Measurements from ENCODE around the gene TDRD10. TPM values are rescaled to one million over a fixed set of nuclear protein-coding genes. Genes with fewer than 3 reads are reported as not detected.

The TDRD10 gene
- total RNA-seq, 1 donor = not detected

GRCh38 chr1:154488922-154489321 lies 13.1 kb upstream of the TDRD10 start:
- DNase-seq (ENCODE audit: low read depth) = no peak
- no peak for TF ChIP-seq CTCF (IDR thresholded peaks at IDR 0.05; ENCODE audit: insufficient read depth, low read length)
- no peak overlapping the region for H3K4me3 ChIP-seq (ENCODE audit: low read depth, low read length)

GRCh38 chr1:154489695-154490274 lies 12.2 kb upstream of the TDRD10 start:
- no peak overlapping the region for H3K4me3 ChIP-seq (ENCODE audit: low read depth, low read length)
- DNase-seq (ENCODE audit: low read depth) = no peak
- TF ChIP-seq CTCF (IDR thresholded peaks at IDR 0.05; ENCODE audit: insufficient read depth, low read length) = no peak

- TF ChIP-seq CTCF (IDR thresholded peaks at IDR 0.05; ENCODE audit: insufficient read depth, low read length) = no peak
Observed at GRCh38 chr1:154490317-154490716, 11.7 kb upstream of the TDRD10 start.

GRCh38 chr1:154492115-154492514 lies 9.9 kb upstream of the TDRD10 start:
- no peak overlapping the region for H3K4me3 ChIP-seq (ENCODE audit: low read depth, low read length)
- no peak for TF ChIP-seq CTCF (IDR thresholded peaks at IDR 0.05; ENCODE audit: insufficient read depth, low read length)
- DNase-seq (ENCODE audit: low read depth) = no peak

More at GRCh38 chr1:154490317-154490716, 11.7 kb upstream of the TDRD10 start:
- no peak overlapping the region for H3K4me3 ChIP-seq (ENCODE audit: low read depth, low read length)
- no peak for DNase-seq (ENCODE audit: low read depth)

- no peak for DNase-seq (ENCODE audit: low read depth)
- TF ChIP-seq CTCF (IDR thresholded peaks at IDR 0.05; ENCODE audit: insufficient read depth, low read length) = no peak
- no peak overlapping the region for H3K4me3 ChIP-seq (ENCODE audit: low read depth, low read length)
Observed at GRCh38 chr1:154493276-154493675, 8.7 kb upstream of the TDRD10 start.

- no peak for DNase-seq (ENCODE audit: low read depth)
- no peak overlapping the region for H3K4me3 ChIP-seq (ENCODE audit: low read depth, low read length)
- TF ChIP-seq CTCF (IDR thresholded peaks at IDR 0.05; ENCODE audit: insufficient read depth, low read length) = no peak
Observed at GRCh38 chr1:154495496-154496273, 6.3 kb upstream of the TDRD10 start.
